Measurements from ENCODE around the gene CTSL.

CTSL gene

GRCh38 chr9:87708546-87708945, 17.4 kb upstream of the CTSL start:
- no peak for TF ChIP-seq CTCF (IDR thresholded peaks at IDR 0.05; ENCODE audit: low read depth, low read length)
- no peak for TF ChIP-seq MYC (IDR thresholded peaks at IDR 0.05; ENCODE audit: low read depth, low read length)
- TF ChIP-seq POLR2A (IDR thresholded peaks at IDR 0.05; ENCODE audit: extremely low read depth, insufficient read length), result no peak
- no peak for TF ChIP-seq MAX (IDR thresholded peaks at IDR 0.05; ENCODE audit: low read depth, low read length)
- DNase-seq (ENCODE audit: low read depth), result no peak
- H3K4me3 ChIP-seq (ENCODE audit: low read depth, low read length), result no peak overlapping the region

- no peak for TF ChIP-seq CTCF (IDR thresholded peaks at IDR 0.05; ENCODE audit: low read depth, low read length)
- no peak for TF ChIP-seq POLR2A (IDR thresholded peaks at IDR 0.05; ENCODE audit: extremely low read depth, insufficient read length)
- no peak for TF ChIP-seq MYC (IDR thresholded peaks at IDR 0.05; ENCODE audit: low read depth, low read length)
- no peak for TF ChIP-seq MAX (IDR thresholded peaks at IDR 0.05; ENCODE audit: low read depth, low read length)
- DNase-seq (ENCODE audit: low read depth), result no peak
- H3K4me3 ChIP-seq (ENCODE audit: low read depth, low read length), result no peak overlapping the region
These were observed 16.8 kb upstream of the CTSL start for GRCh38 chr9:87708986-87709728.

GRCh38 chr9:87710443-87710842, 15.5 kb upstream of the CTSL start:
- TF ChIP-seq MYC (IDR thresholded peaks at IDR 0.05; ENCODE audit: low read depth, low read length), result no peak
- no peak for TF ChIP-seq POLR2A (IDR thresholded peaks at IDR 0.05; ENCODE audit: extremely low read depth, insufficient read length)
- no peak for TF ChIP-seq MAX (IDR thresholded peaks at IDR 0.05; ENCODE audit: low read depth, low read length)
- no peak for TF ChIP-seq CTCF (IDR thresholded peaks at IDR 0.05; ENCODE audit: low read depth, low read length)
- H3K4me3 ChIP-seq (ENCODE audit: low read depth, low read length), result no peak overlapping the region
- peak; percentile 22 for DNase-seq (ENCODE audit: low read depth)

GRCh38 chr9:87711857-87712800, 13.8 kb upstream of the CTSL start:
- DNase-seq (ENCODE audit: low read depth), result no peak
- H3K4me3 ChIP-seq (ENCODE audit: low read depth, low read length), result no peak overlapping the region
- TF ChIP-seq MAX (IDR thresholded peaks at IDR 0.05; ENCODE audit: low read depth, low read length) (no peak), POLR2A (IDR thresholded peaks at IDR 0.05; ENCODE audit: extremely low read depth, insufficient read length) (no peak), CTCF (IDR thresholded peaks at IDR 0.05; ENCODE audit: low read depth, low read length) (no peak), MYC (IDR thresholded peaks at IDR 0.05; ENCODE audit: low read depth, low read length) (no peak)

- no peak for DNase-seq (ENCODE audit: low read depth)
- TF ChIP-seq POLR2A (IDR thresholded peaks at IDR 0.05; ENCODE audit: extremely low read depth, insufficient read length) (no peak), MAX (IDR thresholded peaks at IDR 0.05; ENCODE audit: low read depth, low read length) (no peak), CTCF (IDR thresholded peaks at IDR 0.05; ENCODE audit: low read depth, low read length) (no peak), MYC (IDR thresholded peaks at IDR 0.05; ENCODE audit: low read depth, low read length) (no peak)
- H3K4me3 ChIP-seq (ENCODE audit: low read depth, low read length), result no peak overlapping the region
These were observed 13.1 kb upstream of the CTSL start for GRCh38 chr9:87712801-87713277.
